Tibial nerve (tissue), 4 donors: ENCODE data around the gene NEURL3.

Experiments used
- CTCF ChIP-seq, 5 experiments: fragments of 200-600 bp in 3 of 5; fragments of 450-650 bp in 2 of 5; sonication (generic) in 3 of 5; IDR thresholded peaks; one replicate each; pipeline ENCODE4 v1.5.1; 2016 to 2019; ENCODE audit warnings: antibody characterized with exemption in 5 of 5, mild to moderate bottlenecking in 3 of 5, moderate library complexity in 2 of 5
- EP300 ChIP-seq, 2 donors: sonication (generic); formaldehyde crosslinking; IDR thresholded peaks; one replicate each; pipeline ENCODE4 v1.6.1; 2017; ENCODE audit warnings: antibody characterized with exemption in 2 of 2, mild to moderate bottlenecking in 1 of 2

GRCh38 chr2:96485751-96486651 lies 19.2 kb downstream of the NEURL3 start:
- peak in 1 of 5 experiments; percentile 13 for TF ChIP-seq CTCF (IDR thresholded peaks at IDR 0.05)
- TF ChIP-seq EP300 (IDR thresholded peaks at IDR 0.05): peak in 1 of 2 donors; percentile 58
